ENCODE results near the gene ANKRD2.
"Not testable (repeated sequence)": the region's sequence is repeated elsewhere in the genome, so short reads cannot be mapped to it uniquely, and the experiment has no call there.

Gene ANKRD2

GRCh38 chr10:97546456-97547270 lies 25.9 kb upstream of the ANKRD2 start:
- no peak for DNase-seq (ENCODE audit: low spot score)

- DNase-seq (ENCODE audit: low spot score) = no peak
These were observed 25.3 kb upstream of the ANKRD2 start for GRCh38 chr10:97547271-97547600.

- no peak for DNase-seq (ENCODE audit: low spot score)
These were observed 24.6 kb upstream of the ANKRD2 start for GRCh38 chr10:97547962-97548361.

- DNase-seq (ENCODE audit: low spot score) = no peak
These were observed 23.6 kb upstream of the ANKRD2 start for GRCh38 chr10:97548828-97549455.

- no peak for DNase-seq (ENCODE audit: low spot score)
These were observed 22.8 kb upstream of the ANKRD2 start for GRCh38 chr10:97549587-97550322.

GRCh38 chr10:97550336-97551149 lies 22.0 kb upstream of the ANKRD2 start:
- no peak for DNase-seq (ENCODE audit: low spot score)

GRCh38 chr10:97551271-97551670 lies 21.3 kb upstream of the ANKRD2 start:
- no peak for DNase-seq (ENCODE audit: low spot score)

GRCh38 chr10:97553575-97554031 lies 19.0 kb upstream of the ANKRD2 start:
- DNase-seq (ENCODE audit: low spot score) = peak; percentile 76

GRCh38 chr10:97554336-97554735 lies 18.2 kb upstream of the ANKRD2 start:
- DNase-seq (ENCODE audit: low spot score) = not testable (repeated sequence)

GRCh38 chr10:97555541-97555940 lies 17.0 kb upstream of the ANKRD2 start:
- not testable (repeated sequence) for DNase-seq (ENCODE audit: low spot score)

- not testable (repeated sequence) for DNase-seq (ENCODE audit: low spot score)
These were observed 11.7 kb upstream of the ANKRD2 start for GRCh38 chr10:97560731-97561381.

GRCh38 chr10:97561386-97562077 lies 11.0 kb upstream of the ANKRD2 start:
- DNase-seq (ENCODE audit: low spot score) = not testable (repeated sequence)

GRCh38 chr10:97562329-97562728 lies 10.2 kb upstream of the ANKRD2 start:
- not testable (repeated sequence) for DNase-seq (ENCODE audit: low spot score)

GRCh38 chr10:97563337-97563736 lies 9.2 kb upstream of the ANKRD2 start:
- DNase-seq (ENCODE audit: low spot score) = no peak

GRCh38 chr10:97564776-97565175 lies 7.8 kb upstream of the ANKRD2 start:
- DNase-seq (ENCODE audit: low spot score) = no peak

GRCh38 chr10:97566336-97566996 lies 6.1 kb upstream of the ANKRD2 start:
- DNase-seq (ENCODE audit: low spot score) = no peak

- no peak for DNase-seq (ENCODE audit: low spot score)
These were observed 4.7 kb upstream of the ANKRD2 start for GRCh38 chr10:97567891-97568290.

GRCh38 chr10:97570146-97570788 lies 2.3 kb upstream of the ANKRD2 start:
- DNase-seq (ENCODE audit: low spot score) = no peak

- DNase-seq (ENCODE audit: low spot score) = no peak
These were observed 1.6 kb upstream of the ANKRD2 start for GRCh38 chr10:97570789-97571471.
